ENCODE data around the gene BRSK2.
"Not testable (repeated sequence)": the region's sequence is repeated elsewhere in the genome, so short reads cannot be mapped to it uniquely, and the experiment has no call there.

The BRSK2 gene
- 0.94 reads per million for total RNA-seq

DNA sequence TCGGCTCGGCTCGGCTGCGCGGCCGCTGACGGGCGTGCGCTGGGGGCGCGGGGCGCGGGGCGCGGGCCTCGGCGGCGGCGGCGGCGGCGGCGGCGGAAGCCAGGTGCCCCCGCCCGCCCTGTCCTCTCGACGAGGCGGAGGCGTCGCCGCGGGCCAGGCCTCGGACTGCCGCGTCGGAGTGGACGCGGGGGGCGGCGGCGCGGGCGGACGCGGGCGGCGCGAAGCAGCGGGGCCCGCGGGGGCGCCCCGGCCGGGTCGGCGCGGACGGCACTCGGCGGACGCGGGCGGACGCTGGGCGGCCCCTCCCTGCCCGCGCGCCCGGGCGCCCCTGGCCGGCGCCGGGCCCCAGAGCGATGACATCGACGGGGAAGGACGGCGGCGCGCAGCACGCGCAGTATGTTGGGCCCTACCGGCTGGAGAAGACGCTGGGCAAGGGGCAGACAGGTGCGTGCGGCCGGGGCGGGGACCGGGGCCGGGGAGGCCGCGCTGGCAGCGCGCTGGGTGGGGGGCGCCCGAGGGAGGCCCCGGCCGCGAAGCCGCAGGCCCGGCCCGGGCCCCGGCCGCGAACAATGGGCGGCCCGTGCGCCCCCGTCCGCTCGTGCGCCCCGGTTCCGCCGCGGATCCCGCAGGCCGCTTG lies at the start of gene BRSK2:
TSS of gene BRSK2 (plus strand) at position 3 of the 637 bp plus-strand sequence. CDS start at position 354, 351 bp downstream.
- no peak for DNase-seq

DNA sequence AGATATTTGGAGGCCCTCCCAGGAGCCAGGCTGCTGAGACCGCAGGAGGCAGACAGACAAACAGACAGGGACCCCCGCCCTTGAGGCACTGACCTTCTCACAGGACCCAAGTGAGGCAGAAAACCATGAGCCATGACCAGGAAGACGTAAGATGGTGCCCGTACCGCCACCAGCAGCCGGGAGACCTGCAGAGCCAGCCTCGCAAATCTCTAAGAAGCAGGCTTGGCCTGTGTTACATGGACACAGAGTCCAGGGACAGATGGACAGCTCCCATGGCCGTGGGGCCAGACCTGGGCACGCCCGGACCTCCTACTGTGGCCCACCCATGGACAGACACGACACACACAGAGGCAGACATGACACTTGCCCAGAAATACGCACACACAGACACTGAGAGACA lies 49.6 kb upstream of the BRSK2 start:
- no peak for DNase-seq

GRCh38 chr11:1341226-1341625 lies 48.5 kb upstream of the BRSK2 start:
- DNase-seq: not testable (repeated sequence)

- no peak for DNase-seq
Measured at GRCh38 chr11:1341928-1342524, 47.7 kb upstream of the BRSK2 start.

GRCh38 chr11:1342946-1343345 lies 46.8 kb upstream of the BRSK2 start:
- DNase-seq: no peak

DNA sequence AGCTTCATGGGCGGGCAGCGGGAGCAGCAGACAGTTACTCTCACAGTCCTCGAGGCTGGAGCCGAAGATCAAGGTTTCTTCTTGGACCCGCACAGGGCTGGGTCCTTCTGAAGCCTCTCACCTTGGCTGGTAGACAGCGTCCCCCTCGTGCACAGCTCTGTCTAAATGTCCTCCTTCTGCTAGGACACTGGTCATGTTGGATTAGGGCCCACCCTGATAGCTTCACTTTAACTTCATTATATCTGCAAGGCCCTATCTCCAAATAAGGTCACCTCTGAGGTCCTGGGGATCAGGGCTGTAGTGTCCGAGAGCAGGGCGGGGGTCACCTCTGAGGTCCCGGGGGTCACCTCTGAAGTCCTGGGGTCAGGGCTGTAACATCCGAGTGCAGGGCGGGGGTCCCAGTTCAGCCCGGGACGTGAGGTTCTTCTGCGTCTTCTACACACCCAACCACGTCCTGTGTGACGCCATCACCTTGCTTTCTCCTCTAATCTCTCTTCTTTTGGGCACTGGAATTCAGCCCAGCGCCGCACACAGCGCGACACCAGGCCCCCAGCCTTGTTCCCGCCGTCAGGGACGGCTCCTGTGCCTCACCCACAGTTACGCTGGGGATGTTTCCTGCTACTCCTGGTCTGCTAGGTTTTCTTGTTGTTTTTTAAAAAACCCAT lies 46.2 kb upstream of the BRSK2 start:
- no peak for DNase-seq

DNA sequence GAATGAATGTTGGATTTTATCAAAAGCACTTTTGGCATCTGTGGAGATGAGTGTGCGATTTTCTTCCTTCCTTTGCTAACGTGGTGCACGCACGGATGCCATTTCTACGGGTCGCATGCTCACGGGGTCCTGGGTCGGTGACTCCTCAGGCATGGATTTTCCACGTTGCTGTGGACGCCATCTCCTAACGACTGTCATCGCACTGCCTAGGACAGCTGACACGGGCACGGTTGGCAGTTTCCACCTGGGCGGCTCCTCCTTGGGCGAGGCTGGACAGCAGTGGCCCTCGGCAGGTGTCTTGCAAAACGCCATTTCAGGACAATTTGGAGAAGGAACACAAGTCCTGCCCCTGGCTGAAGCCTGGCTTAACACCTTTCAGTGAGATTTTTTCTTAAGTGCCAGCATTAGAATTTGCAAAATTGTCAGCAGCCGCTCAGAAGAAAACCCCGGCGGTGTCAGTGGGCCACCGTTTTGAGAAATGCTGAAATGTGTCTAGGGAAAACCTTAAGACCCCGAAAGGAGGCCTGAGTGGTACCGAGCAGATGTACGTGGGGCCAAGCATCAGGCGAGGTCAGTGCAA lies 45.6 kb upstream of the BRSK2 start:
- DNase-seq: no peak

- no peak for DNase-seq
Measured at GRCh38 chr11:1345737-1346513, 43.8 kb upstream of the BRSK2 start.

GRCh38 chr11:1346669-1347390 lies 42.9 kb upstream of the BRSK2 start:
- no peak for DNase-seq

- DNase-seq: not testable (repeated sequence)
Measured at GRCh38 chr11:1347411-1347999, 42.2 kb upstream of the BRSK2 start.

DNA sequence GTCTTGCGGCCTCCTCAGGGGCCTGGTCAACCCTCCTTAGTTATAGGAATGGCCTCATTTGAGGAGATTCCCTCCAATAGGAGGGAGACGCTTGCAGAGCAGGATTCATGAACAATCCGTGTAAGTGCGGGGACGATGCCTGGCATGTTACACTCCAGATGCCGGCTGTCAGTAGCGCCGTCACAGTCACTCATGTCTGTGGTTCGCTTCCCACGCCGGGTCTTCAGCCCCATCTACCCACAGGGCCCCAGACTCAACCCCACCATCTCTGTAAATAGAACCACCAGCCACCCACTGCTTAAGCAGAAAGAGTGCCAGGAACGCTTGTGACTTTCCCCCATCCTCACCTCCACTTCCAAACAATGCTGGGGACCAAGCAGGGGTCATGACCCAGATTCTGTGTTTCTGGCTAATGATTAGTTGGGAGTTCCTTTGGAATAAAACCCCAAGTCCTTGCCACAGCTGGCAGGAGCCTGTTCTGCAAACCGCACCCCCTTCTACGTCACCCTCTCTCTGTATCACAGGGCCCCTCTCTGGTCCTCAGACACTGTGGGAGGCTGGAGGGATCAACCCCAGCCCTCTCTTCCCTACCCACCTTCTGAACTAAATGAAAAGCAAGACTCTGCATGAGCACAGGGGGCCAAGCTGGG lies 41.5 kb upstream of the BRSK2 start:
- no peak for DNase-seq

DNA sequence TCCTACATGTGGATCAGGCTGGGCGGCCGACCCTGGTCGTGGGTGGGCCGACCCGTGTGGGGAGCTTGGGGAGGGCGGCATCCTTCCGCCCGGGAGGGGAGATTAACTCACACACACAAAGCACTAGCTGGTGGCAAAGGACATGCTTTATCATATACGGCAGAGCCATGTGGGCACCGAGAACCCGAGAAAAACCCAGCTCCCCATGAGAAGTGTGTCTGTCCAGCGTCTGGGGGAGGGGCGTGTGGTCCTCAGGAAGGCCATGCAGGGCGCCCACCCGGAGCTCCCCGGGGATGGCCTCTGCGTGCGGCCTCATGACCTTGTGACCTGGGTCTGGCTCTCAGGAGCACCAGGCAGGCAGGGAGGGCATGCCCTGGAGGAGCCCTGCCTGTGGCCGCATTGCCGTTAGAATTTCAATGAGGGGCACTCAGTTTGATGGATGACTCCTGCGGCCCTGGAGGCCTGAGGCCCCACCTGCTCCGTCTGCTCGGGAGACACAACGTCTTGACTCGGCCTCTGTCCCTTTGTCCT lies 40.9 kb upstream of the BRSK2 start:
- no peak for DNase-seq

GRCh38 chr11:1349327-1350041 lies 40.2 kb upstream of the BRSK2 start:
- DNase-seq: no peak

DNA sequence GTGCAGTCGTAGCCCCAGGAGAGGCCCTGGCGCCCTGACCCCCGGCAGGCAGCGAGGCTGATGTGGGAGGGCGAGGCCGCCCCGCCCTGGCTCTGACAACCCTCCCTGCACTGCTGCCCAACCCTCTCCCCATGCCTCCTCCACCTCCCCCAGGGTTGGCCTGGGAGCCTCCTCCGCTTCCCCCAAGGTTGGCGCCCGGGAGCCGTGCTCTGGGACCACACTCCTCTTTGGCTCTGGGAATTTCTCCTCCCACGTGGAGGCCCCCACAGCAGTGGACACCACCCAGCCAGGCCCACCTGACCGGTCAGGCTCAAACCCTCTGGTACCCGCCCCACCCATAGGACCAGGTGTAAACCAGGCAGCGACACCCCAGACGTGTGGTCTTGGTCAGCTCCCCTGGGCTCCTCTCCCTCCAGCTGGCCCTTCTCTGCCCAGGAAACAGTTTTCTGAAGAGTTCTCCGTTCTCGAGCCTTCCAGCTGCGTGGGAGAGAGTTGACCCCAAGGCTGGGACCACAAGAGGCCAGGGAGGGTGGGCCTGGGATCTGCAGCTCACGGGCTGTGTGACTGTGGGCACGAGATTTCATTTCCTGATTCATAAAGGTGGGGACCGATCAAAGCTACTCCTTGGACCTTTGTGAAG lies 39.5 kb upstream of the BRSK2 start:
- DNase-seq: no peak

GRCh38 chr11:1351278-1351937 lies 38.3 kb upstream of the BRSK2 start:
- DNase-seq: no peak

DNA sequence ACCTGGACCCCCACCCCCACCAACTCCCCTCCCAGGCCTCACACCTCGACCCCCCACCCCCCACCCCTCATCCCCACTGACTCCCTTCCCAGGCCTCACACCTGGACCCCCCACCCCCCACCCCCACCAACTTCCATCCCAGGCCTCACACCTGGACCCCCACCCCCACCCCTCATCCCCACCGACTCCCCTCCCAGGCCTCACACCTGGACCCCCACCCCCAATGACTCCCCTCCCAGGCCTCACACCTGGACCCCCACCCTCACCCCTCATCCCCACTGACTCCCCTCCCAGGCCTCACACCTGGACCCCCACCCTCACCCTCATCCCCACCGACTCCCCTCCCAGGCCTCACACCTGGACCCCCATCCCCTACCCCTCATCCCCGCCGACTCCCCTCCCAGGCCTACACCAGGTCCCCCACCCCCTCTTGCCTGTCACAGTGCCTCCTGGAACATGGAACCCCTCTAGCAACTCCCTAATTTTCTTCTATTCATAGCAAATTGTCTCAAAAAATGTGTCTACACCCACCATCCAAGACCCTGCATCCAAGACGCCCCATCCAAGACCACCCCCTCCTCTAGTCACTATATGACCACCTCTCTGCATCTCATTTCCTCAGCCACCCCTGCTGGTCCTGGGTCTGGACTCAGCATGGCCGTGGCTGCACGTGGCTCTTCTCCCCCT lies 36.9 kb upstream of the BRSK2 start:
- no peak for DNase-seq

DNA sequence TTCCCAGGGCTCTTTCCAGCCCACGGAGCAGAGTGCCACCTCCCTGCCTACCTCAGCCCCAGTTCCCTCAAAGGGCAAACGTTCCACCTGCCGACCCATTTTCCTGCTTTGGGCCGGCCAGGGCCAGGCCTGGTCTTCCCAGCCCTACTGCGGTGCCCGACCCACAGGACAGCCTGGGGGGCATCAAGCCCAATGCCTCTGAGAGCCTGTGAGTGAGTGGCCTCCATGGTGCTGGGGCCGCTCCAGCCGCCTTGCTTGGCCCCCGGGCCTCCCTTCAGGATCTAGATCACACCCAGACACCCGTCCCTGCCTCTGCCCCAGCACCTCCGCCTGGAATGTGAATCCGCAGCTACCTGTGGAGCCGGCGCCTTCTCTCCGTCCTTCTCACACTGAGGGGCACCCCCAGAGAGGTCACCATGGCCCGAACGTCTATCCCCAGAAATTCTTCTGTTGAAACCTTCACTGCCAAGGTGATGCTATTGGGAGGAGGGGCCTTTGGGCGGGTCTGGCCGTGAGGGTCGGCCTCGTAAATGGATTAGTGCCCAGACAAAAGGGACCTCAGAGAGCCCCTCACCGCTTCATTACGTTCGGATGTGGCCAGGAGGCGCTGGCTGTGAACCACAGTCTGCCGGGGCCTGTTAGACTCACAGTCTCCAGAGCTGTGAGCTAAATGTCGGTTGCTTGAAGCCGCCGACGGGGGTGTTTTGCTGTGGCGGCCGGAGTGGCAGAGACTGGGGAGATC lies 36.2 kb upstream of the BRSK2 start:
- no peak for DNase-seq

All from effector CD4-positive, alpha-beta T cell (primary cell).